Neural cell (in vitro differentiated cells): ENCODE results near the gene DIDO1. TPM values are rescaled to one million over a fixed set of nuclear protein-coding genes. Genes with fewer than 3 reads are reported as not detected.

Experiments
- H2AFZ ChIP-seq: fragments of 200-600, 300-800 bp; sonication (generic), shearing (Covaris generic); 2 replicates; pipeline ENCODE4 v1.6.0; 2014; ENCODE audit warnings: low read depth, mild to moderate bottlenecking, antibody characterized with exemption, low read length, moderate library complexity
- H3F3A ChIP-seq: fragments of 200-600 bp; shearing (Covaris generic); 2 replicates; pipeline ENCODE4 v1.6.1; 2016; ENCODE audit warnings: mild to moderate bottlenecking, moderate library complexity, mixed read lengths, antibody characterized with exemption, low read length; ENCODE audit not compliant: insufficient read depth, poor library complexity, severe bottlenecking
- H3K27ac ChIP-seq: fragments of 200-600, 300-800 bp; sonication (generic), shearing (Covaris generic); 2 replicates; pipeline ENCODE4 v1.5.1; 2014; ENCODE audit warnings: mild to moderate bottlenecking, low read length, moderate library complexity
- H3K27me3 ChIP-seq: fragments of 300-800, 200-600 bp; sonication (generic), shearing (Covaris generic); 2 replicates; pipeline ENCODE4 v1.6.0; 2014; ENCODE audit warnings: mild to moderate bottlenecking, low read depth, low read length, moderate library complexity; ENCODE audit not compliant: insufficient read depth
- H3K36me3 ChIP-seq: fragments of 300-800, 200-600 bp; sonication (generic), shearing (Covaris generic); 2 replicates; pipeline ENCODE4 v1.5.1; 2014; ENCODE audit warnings: mild to moderate bottlenecking, antibody characterized with exemption, low read length, moderate library complexity; ENCODE audit not compliant: insufficient read depth
- H3K4me2 ChIP-seq: fragments of 300-800, 200-600 bp; sonication (generic), shearing (Covaris generic); 2 replicates; pipeline ENCODE4 v1.6.0; 2014; ENCODE audit warnings: mild to moderate bottlenecking, low read length
- H3K4me3 ChIP-seq: fragments of 300-800, 200-600 bp; sonication (generic), shearing (Covaris generic); 2 replicates; pipeline ENCODE4 v1.5.1; 2014; ENCODE audit warnings: mild to moderate bottlenecking, low read length, moderate library complexity
- H3K79me2 ChIP-seq: fragments of 200-600 bp; shearing (Covaris generic); replicated peaks from 2 replicates; pipeline ENCODE4 v1.6.0; 2014; ENCODE audit warnings: mild to moderate bottlenecking, low read length, moderate library complexity; ENCODE audit not compliant: insufficient read depth
- H3K9ac ChIP-seq: fragments of 300-800, 200-600 bp; sonication (generic), shearing (Covaris generic); 2 replicates; pipeline ENCODE4 v1.6.1; 2016; ENCODE audit warnings: mild to moderate bottlenecking, low read length, mixed read lengths
- H3K9me2 ChIP-seq: fragments of 200-600 bp; shearing (Covaris generic); 2 replicates; pipeline ENCODE4 v1.6.1; 2016; ENCODE audit warnings: mild to moderate bottlenecking, low read length, mixed read lengths; ENCODE audit not compliant: insufficient read depth
- H3K9me3 ChIP-seq: fragments of 200-600, 300-800 bp; sonication (generic), shearing (Covaris generic); 2 replicates; pipeline ENCODE4 v1.6.1; 2016; ENCODE audit warnings: mild to moderate bottlenecking, mixed run types, low read length, moderate library complexity, mixed read lengths
- H4K20me1 ChIP-seq: fragments of 200-600 bp; shearing (Covaris generic); 2 replicates; pipeline ENCODE4 v1.6.1; 2016; ENCODE audit warnings: mild to moderate bottlenecking, mixed run types; ENCODE audit not compliant: insufficient read depth
- CTCF ChIP-seq: fragments of 450-650 bp; IDR thresholded peaks from 2 replicates; pipeline ENCODE4 v1.5.1; 2014; ENCODE audit warnings: antibody characterized with exemption, mild to moderate bottlenecking, moderate library complexity; ENCODE audit not compliant: poor library complexity, severe bottlenecking
- EP300 ChIP-seq: fragments of 450-650 bp; conservative IDR thresholded peaks from 2 replicates; pipeline ENCODE4 v1.6.1; 2014; ENCODE audit warnings: antibody characterized with exemption, mild to moderate bottlenecking, moderate library complexity; ENCODE audit not compliant: poor library complexity, severe bottlenecking
- EZH2 ChIP-seq: fragments of 200-600, 300-800 bp; shearing (Covaris generic), sonication (generic); IDR thresholded peaks from 2 replicates; pipeline ENCODE4 v1.6.1; 2014; ENCODE audit warnings: antibody characterized with exemption, low read length, borderline replicate concordance, mild to moderate bottlenecking; ENCODE audit not compliant: insufficient read depth, poor library complexity, severe bottlenecking
- MXI1 ChIP-seq: fragments of 450-650 bp; conservative IDR thresholded peaks from 2 replicates; pipeline ENCODE4 v1.6.1; 2014; ENCODE audit warnings: antibody characterized with exemption, mild to moderate bottlenecking; ENCODE audit not compliant: poor library complexity, severe bottlenecking
- POLR2AphosphoS5 ChIP-seq: IDR thresholded peaks from 2 replicates; pipeline ENCODE4 v1.6.1; 2012
- RAD21 ChIP-seq: fragments of 450-650 bp; conservative IDR thresholded peaks from 2 replicates; pipeline ENCODE4 v1.6.1; 2014; ENCODE audit warnings: antibody characterized with exemption, mild to moderate bottlenecking, moderate library complexity
- REST ChIP-seq: IDR thresholded peaks from 2 replicates; pipeline ENCODE4 v1.6.1; 2012; ENCODE audit warnings: borderline replicate concordance
- SMC3 ChIP-seq: fragments of 450-650 bp; conservative IDR thresholded peaks from 2 replicates; pipeline ENCODE4 v1.6.1; 2014; ENCODE audit warnings: antibody characterized with exemption, mild to moderate bottlenecking, moderate library complexity; ENCODE audit not compliant: poor library complexity
- TAF1 ChIP-seq: IDR thresholded peaks from 2 replicates; pipeline ENCODE4 v1.6.1; 2012; ENCODE audit warnings: low read depth
- polyA plus RNA-seq: library from polyadenylated mRNA; depleted of rRNA; stranded (reverse); fragments of >200 nt; gene quantifications from 2 replicates; pipeline ENCODE4 v1.2.3, GENCODE V29; 2014

DIDO1 gene
- polyA plus RNA-seq, 1 donor from 2014 or later, result 42.8 TPM

- Histone ChIP-seq H3K36me3 (no peaks in the 10 kb centered on the region), H2AFZ (no peak overlapping the region), H3K9me2 (no peaks in the 10 kb centered on the region)
These were observed 5.2 kb upstream of the DIDO1 start for GRCh38 chr20:62931464-62931863.

GRCh38 chr20:62929051-62929538 is 2.8 kb upstream of the DIDO1 start:
- Histone ChIP-seq H3K4me3 (peak overlapping the region; percentile 41), H2AFZ (no peak overlapping the region), H3K79me2 (peaks cover 86% of the 10 kb centered on the region), H4K20me1 (no peaks in the 10 kb centered on the region), H3K27ac (no peak overlapping the region), H3K4me2 (no peak overlapping the region), H3K27me3 (no peaks in the 10 kb centered on the region), H3K9me3 (no peaks in the 10 kb centered on the region), H3K9ac (no peak overlapping the region), H3K9me2 (no peaks in the 10 kb centered on the region), H3K36me3 (no peaks in the 10 kb centered on the region), H3F3A (peaks cover 3% of the 10 kb centered on the region)
- TF ChIP-seq TAF1 (no peak), MXI1 (no peak)

More at GRCh38 chr20:62931464-62931863, 5.2 kb upstream of the DIDO1 start:
- Histone ChIP-seq H3K9me3 (no peaks in the 10 kb centered on the region), H3K27ac (no peak overlapping the region), H3K4me2 (no peak overlapping the region), H3F3A (no peaks in the 10 kb centered on the region), H3K79me2 (peaks cover 92% of the 10 kb centered on the region), H3K4me3 (no peak overlapping the region), H4K20me1 (no peaks in the 10 kb centered on the region), H3K27me3 (no peaks in the 10 kb centered on the region), H3K9ac (no peak overlapping the region)
- no peak for TF ChIP-seq MXI1
- no peak for TF ChIP-seq POLR2AphosphoS5
- no peak for TF ChIP-seq EP300
- no peak for TF ChIP-seq RAD21
- TF ChIP-seq SMC3, result no peak
- TF ChIP-seq EZH2, result no peak
- TF ChIP-seq REST, result no peak

- Histone ChIP-seq H2AFZ (no peak overlapping the region), H3K9me3 (no peaks in the 10 kb centered on the region), H3K9me2 (no peaks in the 10 kb centered on the region), H3K4me2 (no peak overlapping the region), H3K27ac (no peak overlapping the region), H3K79me2 (peaks cover 86% of the 10 kb centered on the region), H3K4me3 (no peak overlapping the region), H3K36me3 (no peaks in the 10 kb centered on the region), H3F3A (peaks cover 3% of the 10 kb centered on the region), H4K20me1 (no peaks in the 10 kb centered on the region), H3K27me3 (no peaks in the 10 kb centered on the region), H3K9ac (no peak overlapping the region)
- no peak for TF ChIP-seq POLR2AphosphoS5
- TF ChIP-seq EZH2, result no peak
- TF ChIP-seq CTCF, result no peak
- TF ChIP-seq EP300, result no peak
- TF ChIP-seq MXI1, result no peak
These were observed 2.1 kb upstream of the DIDO1 start for GRCh38 chr20:62928246-62928939.
